ENCODE results near the gene KIF11.
A peak's percentile ranks its signal among the peaks of the same experiment; 100 is the strongest.
"Not testable (repeated sequence)": the region's sequence is repeated elsewhere in the genome, so short reads cannot be mapped to it uniquely, and the experiment has no call there.

The KIF11 gene

DNA sequence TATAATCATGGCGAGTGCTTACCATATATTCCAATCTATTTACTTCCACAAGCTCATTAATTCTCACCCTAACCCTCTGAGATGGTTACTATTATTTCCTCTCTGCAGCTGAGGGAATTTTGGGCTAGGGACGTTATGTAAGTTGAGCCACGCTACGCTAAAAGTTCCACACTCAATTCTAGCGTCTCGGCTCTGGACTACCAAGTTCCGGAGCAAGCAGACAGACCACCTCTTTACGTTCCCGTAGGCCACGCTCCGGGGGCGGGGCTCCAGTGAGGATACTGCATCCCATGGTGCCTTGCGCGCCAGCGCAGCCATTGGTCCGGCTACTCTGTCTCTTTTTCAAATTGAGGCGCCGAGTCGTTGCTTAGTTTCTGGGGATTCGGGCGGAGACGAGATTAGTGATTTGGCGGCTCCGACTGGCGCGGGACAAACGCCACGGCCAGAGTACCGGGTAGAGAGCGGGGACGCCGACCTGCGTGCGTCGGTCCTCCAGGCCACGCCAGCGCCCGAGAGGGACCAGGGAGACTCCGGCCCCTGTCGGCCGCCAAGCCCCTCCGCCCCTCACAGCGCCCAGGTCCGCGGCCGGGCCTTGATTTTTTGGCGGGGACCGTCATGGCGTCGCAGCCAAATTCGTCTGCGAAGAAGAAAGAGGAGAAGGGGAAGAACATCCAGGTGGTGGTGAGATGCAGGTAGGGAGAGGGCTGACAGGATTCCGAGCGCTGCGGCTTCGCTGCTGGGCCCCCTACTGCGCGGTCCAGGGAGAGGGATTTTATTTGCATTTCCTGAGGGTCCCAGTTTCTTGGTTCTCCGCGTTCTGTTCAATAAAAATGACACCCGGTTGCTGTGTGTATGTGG lies at the start of gene KIF11:
Gene KIF11, plus strand, starts transcription at position 370 of the 858 bp plus-strand sequence. Its CDS starts 246 bp downstream, at position 616.
- peak; percentile 46 for DNase-seq

DNA sequence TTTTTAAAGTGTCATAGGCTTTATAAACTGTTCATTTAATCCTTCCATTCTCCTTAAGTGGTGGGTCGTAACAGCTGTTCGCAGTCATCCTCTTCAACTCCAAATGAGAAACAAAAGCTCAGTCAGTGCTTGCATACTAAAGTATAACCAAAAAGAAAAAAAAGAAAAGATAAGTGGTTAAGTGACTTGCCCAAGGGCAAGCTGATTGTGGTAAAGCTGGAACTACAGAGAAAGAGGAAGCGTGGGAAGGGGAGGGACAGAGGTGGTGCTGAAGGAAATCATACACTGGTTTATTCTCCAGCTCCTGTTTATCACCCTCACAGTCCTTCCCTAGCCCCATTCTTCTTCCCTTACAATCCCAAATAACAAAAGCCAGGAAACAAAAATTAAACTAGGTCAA lies 48.6 kb upstream of the KIF11 start:
- DNase-seq, result peak; percentile 69

DNA sequence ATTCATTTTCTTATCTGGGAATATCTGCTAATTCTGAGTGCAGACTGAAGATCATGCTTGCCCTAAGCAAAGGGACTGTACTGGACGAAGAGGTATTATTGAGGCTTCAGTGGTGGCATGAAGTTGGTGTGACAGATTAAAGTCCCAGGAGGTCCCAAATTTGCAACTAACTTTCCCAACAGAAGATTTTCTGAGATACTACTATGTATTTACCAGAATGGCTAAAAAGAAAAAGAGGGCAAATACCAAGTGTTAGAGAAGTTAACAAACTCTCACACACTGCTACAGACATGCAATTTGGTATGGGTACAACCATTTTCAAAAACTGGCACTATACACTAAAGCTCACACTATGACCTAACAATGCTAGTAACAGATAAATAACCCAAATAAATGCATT lies 47.4 kb upstream of the KIF11 start:
- no peak for DNase-seq

- no peak for DNase-seq
Measured at GRCh38 chr10:92547676-92548075, 45.3 kb upstream of the KIF11 start.

DNA sequence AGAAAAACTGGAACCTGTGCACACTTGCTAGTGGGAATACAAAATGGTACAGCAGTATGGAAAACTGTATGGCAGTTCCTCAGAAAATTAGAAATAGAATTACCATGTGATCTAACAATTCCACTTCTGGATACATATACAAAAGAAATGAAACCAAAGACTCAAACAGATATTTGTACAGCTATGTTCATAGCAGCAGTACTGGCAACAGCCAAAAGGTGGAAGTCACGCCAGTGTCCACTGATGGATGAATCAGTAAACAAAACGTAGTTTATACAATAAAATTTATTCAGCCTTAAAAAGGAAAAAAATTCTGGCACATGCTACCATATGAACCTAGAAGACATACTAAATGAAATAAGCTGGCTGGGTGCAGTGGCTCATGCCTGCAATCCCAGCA lies 42.0 kb upstream of the KIF11 start:
- DNase-seq, result no peak

DNA sequence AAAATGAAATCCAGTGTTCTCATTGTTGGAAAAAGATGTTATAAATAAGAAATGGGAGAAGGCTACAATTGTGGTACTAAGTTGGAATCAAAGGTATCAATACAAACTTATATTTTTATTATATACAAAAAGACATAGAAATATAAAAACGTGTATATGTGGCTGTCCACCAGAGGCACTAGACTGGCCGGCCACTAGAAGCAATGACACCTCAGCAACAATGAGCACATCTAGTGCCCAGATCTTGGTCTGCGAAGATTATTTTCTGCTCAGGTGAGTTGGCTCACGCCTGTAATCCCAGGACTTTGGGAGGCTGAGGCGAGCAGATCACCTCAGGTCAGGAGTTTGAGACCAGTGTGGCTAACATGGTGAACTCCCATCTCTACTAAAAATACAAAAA lies 40.6 kb upstream of the KIF11 start:
- no peak for DNase-seq

GRCh38 chr10:92553959-92554358 lies 39.0 kb upstream of the KIF11 start:
- no peak for DNase-seq

GRCh38 chr10:92559046-92559445 lies 33.9 kb upstream of the KIF11 start:
- DNase-seq, result no peak

GRCh38 chr10:92562424-92562823 lies 30.5 kb upstream of the KIF11 start:
- DNase-seq, result no peak

DNA sequence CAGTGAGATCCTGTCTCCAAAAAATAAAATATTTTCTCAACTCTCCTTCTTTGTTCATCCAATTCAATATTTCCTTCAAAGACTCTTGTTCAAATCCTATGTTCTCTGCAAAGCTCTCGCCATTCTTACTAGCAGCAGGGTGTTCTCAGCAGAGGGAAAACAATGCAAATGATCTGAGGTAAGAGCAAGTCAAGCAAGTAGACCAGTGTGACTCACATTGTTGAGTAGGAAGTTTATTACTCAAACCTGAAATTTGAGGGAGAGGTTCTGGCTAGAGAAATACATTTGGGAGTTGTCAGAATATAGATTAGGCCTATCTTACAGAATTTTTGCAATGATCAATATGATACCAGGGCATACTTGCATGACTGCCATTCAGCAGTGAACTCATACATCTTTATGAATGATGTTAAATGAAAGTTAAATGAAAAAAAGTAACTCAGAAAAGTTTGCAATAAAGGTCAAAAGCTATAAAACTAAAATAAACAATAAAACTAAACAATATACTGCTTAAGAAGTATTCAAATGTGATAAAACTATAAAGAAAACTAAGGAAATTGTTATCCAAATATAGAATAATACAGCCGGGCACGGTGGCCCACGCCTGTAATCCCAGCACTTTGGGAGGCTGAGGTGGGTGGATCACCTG lies 24.9 kb upstream of the KIF11 start:
- DNase-seq, result no peak

GRCh38 chr10:92569071-92569470 lies 23.9 kb upstream of the KIF11 start:
- DNase-seq, result no peak

GRCh38 chr10:92569663-92570062 lies 23.3 kb upstream of the KIF11 start:
- not testable (repeated sequence) for DNase-seq

DNA sequence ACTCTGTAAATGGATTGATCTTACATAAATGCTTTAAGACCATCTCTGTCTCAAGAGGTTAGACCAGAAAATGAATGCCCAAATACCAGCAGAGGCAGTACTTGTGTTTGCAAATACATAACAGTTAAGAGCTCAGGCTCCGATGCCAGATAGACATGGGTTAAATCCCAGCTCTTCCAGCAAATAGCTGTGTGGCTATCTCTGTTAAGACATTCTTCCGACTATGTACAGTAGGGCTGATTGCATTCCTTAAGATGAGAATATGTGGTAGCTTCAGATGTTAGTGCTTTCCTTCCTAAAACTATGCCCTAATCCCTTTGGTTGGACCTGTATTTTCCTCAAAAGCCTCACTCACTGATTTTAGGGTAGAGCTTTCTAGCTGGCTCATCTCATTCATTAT lies 21.3 kb upstream of the KIF11 start:
- DNase-seq, result no peak

DNA sequence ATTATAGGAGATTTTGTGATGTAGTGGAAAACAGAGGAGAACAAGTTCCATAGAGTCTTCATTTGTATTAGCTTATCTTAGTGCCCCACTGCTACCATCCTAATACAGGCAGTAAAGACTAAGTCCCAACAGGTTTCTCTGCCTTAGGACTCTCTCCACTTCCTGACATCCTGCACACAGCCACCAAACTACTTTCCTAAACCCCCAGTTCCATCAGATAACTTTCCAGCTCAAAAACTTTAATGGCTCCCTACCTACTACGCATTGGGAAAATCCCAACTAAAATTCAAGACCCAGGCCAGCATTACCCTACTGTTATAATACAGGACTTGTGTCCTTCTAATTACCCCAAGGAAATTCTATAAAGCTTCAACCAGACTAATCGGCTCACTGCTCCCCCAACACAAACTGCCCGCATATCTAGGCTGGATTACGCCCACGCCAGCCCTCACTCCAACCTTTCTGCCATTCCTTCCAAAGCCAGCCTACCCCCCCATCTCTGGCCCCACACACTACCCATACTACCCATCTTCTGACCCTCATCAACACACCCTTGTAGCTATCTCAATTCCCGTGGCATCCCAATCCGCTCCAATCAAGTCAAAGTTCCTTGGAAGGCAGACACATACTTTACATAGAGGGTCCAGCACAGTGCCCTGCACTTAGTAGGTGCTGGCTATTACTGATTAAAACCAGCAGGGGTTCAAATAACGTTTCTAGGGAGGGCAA lies 20.4 kb upstream of the KIF11 start:
- DNase-seq, result no peak

GRCh38 chr10:92573091-92573797 lies 19.7 kb upstream of the KIF11 start:
- no peak for DNase-seq

- no peak for DNase-seq
Measured at GRCh38 chr10:92573798-92574547, 19.0 kb upstream of the KIF11 start, which contains the start of gene IDE. TSS of gene IDE (minus strand) at chr10:92574093. CDS start at chr10:92574019, 74 bp downstream.

DNA sequence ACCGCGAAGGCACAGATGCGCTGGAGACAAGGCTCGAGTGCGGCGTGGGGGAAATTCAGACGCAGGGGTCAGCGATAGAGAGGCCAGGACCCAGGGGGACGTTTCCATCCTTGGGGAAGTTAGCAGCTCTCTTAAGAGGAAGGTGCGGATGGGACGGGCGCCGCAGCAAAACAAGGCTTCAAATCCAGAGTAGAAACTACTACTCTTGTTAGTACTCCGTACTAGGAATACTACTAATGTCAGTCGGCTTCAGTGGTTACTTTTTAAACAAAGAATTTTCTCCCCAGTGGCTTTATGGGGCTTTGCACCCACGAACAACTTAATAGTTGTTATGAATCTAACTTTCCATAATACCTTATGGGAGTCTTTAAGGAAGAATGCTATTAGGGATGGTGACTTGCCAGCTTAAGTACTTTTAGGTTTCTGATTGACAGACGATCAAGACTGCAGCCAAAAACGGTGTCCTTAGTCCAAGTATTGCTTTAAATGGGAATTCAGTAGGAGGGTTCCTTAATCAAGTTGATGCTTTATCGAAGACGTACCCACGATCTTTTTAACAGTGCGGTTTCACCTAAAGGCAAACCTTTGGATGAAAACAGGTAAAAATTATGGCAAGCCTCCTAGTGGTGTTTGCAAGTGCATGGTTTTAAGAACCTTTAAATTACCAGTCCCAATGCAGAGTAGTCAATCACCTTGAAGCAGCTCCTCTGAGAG lies 18.2 kb upstream of the KIF11 start:
- no peak for DNase-seq

GRCh38 chr10:92575961-92576360 lies 17.0 kb upstream of the KIF11 start:
- DNase-seq, result peak; percentile 74

GRCh38 chr10:92582347-92582746 lies 10.6 kb upstream of the KIF11 start:
- not testable (repeated sequence) for DNase-seq

- DNase-seq, result no peak
Measured at GRCh38 chr10:92590623-92591549, 2.0 kb upstream of the KIF11 start.

Measured in SIG-M5 (cell line).